Endothelial cell of umbilical vein (primary cell): ENCODE results near the gene C22orf39. TPM values are rescaled to one million over a fixed set of nuclear protein-coding genes. Genes with fewer than 3 reads are reported as not detected.

ENCODE experiments used
- BruUV-seq: library from RNA; stranded (reverse); fragments of 400-500 nt; replicated peaks from 2 replicates; lab custom pipeline; 2021; lab: Mats Ljungman, UMichigan
- CTCF ChIA-PET: fragments of 300-600, 350-600 bp; sonication (Branson Sonifier 250); formaldehyde crosslinking; loops from one replicate; lab custom pipeline; 2021; ENCODE audit warnings: antibody characterized with exemption, inconsistent platforms; lab: Charles Lee
- POLR2A ChIA-PET: fragments of 300-600, 350-600 bp; sonication (Branson Sonifier 250); formaldehyde crosslinking; loops from one replicate; lab custom pipeline; 2021; ENCODE audit warnings: antibody characterized with exemption, inconsistent platforms; lab: Charles Lee
- DNase-seq: peaks from one replicate; pipeline ENCODE4 v3.0.0-alpha.2; 2011; ENCODE audit warnings: low read depth, low spot score
- FAIRE-seq: peaks from 2 replicates; lab custom pipeline; 2011; peaks lifted over from hg19 to GRCh38; lab: Jason Lieb, UNC
- H2AFZ ChIP-seq: 2 replicates; pipeline ENCODE4 v1.6.0; 2012; ENCODE audit warnings: low read depth, low read length, control low read depth, inconsistent platforms
- H3K27ac ChIP-seq: 2 replicates; pipeline ENCODE4 v1.5.1; 2011; ENCODE audit warnings: low read depth, mild to moderate bottlenecking, control low read depth, low read length, moderate library complexity; ENCODE audit not compliant: insufficient read depth
- H3K27me3 ChIP-seq, 2 experiments: 2 replicates each; pipeline versions ENCODE4 v1.6.0 to v1.6.1; 2011; ENCODE audit warnings: low read length in 2 of 2, mixed read lengths in 1 of 2; ENCODE audit not compliant: control insufficient read depth in 2 of 2, insufficient read depth in 2 of 2
- H3K36me3 ChIP-seq, 2 experiments: 2 replicates in 1 of 2; 3 replicates in 1 of 2; pipeline ENCODE4 v1.5.1; 2011; ENCODE audit warnings: low read length in 2 of 2, mild to moderate bottlenecking in 1 of 2, moderate library complexity in 1 of 2; ENCODE audit not compliant: control insufficient read depth in 2 of 2, insufficient read depth in 2 of 2; ENCODE audit errors: extremely low read depth in 1 of 2
- H3K4me1 ChIP-seq: 3 replicates; pipeline ENCODE4 v1.5.1; 2011; ENCODE audit warnings: mild to moderate bottlenecking, low read length; ENCODE audit not compliant: control insufficient read depth, insufficient read depth; ENCODE audit errors: extremely low read depth
- H3K4me2 ChIP-seq: 2 replicates; pipeline ENCODE4 v1.6.1; 2011; ENCODE audit warnings: low read length, control low read depth, mixed read lengths; ENCODE audit not compliant: insufficient read depth
- H3K4me3 ChIP-seq, 3 experiments: fragments of 200-600 bp in 1 of 3; sonication (generic), shearing (Covaris generic) in 1 of 3; replicated peaks in 1 of 3; 2 replicates each; pipeline ENCODE4 v1.5.1; 2011 to 2016; ENCODE audit warnings: control low read depth in 3 of 3, low read length in 3 of 3, mild to moderate bottlenecking in 2 of 3, inconsistent platforms in 1 of 3, low read depth in 1 of 3, moderate library complexity in 1 of 3; ENCODE audit not compliant: insufficient read depth in 1 of 3
- H3K79me2 ChIP-seq: 2 replicates; pipeline ENCODE4 v1.6.0; 2012; ENCODE audit warnings: low read length, inconsistent platforms; ENCODE audit not compliant: control insufficient read depth, insufficient read depth
- H3K9ac ChIP-seq: replicated peaks from 2 replicates; pipeline ENCODE3; 2011; ENCODE audit warnings: low read length, control low read depth; ENCODE audit not compliant: insufficient read depth; ENCODE audit errors: extremely low read depth
- H3K9me1 ChIP-seq: replicated peaks from 3 replicates; pipeline ENCODE4 v1.6.0; 2011; ENCODE audit warnings: mild to moderate bottlenecking, low read length; ENCODE audit not compliant: control insufficient read depth, insufficient read depth; ENCODE audit errors: extremely low read depth
- H3K9me3 ChIP-seq: replicated peaks from 2 replicates; pipeline ENCODE4 v1.5.1; 2012; ENCODE audit warnings: low read length, inconsistent platforms; ENCODE audit not compliant: control insufficient read depth, insufficient read depth
- H4K20me1 ChIP-seq: replicated peaks from 2 replicates; pipeline ENCODE3; 2011; ENCODE audit warnings: mild to moderate bottlenecking, low read length; ENCODE audit not compliant: control insufficient read depth, insufficient read depth; ENCODE audit errors: extremely low read depth
- EZH2 ChIP-seq: IDR thresholded peaks from 2 replicates; pipeline ENCODE4 v1.6.1; 2012; ENCODE audit warnings: borderline replicate concordance, low read depth, mild to moderate bottlenecking, moderate library complexity, low read length, inconsistent platforms; ENCODE audit not compliant: severe bottlenecking
- FOS ChIP-seq: IDR thresholded peaks from 2 replicates; pipeline ENCODE4 v1.6.1; 2011; ENCODE audit warnings: mild to moderate bottlenecking, low read length, moderate library complexity, borderline replicate concordance; ENCODE audit not compliant: insufficient read depth
- GATA2 ChIP-seq: IDR thresholded peaks from 2 replicates; pipeline ENCODE4 v1.7.0; 2011; ENCODE audit warnings: low read depth, mild to moderate bottlenecking, moderate library complexity, mixed read lengths, low read length; ENCODE audit not compliant: insufficient read length, insufficient read depth
- JUN ChIP-seq: IDR thresholded peaks from 2 replicates; pipeline ENCODE4 v1.6.1; 2011; ENCODE audit warnings: borderline replicate concordance, low read depth; ENCODE audit not compliant: insufficient read length, insufficient read depth
- MAX ChIP-seq: IDR thresholded peaks from 2 replicates; pipeline ENCODE4 v1.6.1; 2011; ENCODE audit not compliant: insufficient read depth, insufficient read length
- MYC ChIP-seq: IDR thresholded peaks from one replicate; pipeline ENCODE4 v1.6.1; 2011; ENCODE audit warnings: mild to moderate bottlenecking, low read depth, low read length
- POLR2A ChIP-seq: IDR thresholded peaks from 2 replicates; pipeline ENCODE4 v1.6.1; 2012; ENCODE audit warnings: low read depth, mild to moderate bottlenecking, control low read depth, low read length
- POLR2AphosphoS5 ChIP-seq: IDR thresholded peaks from 2 replicates; pipeline ENCODE4 v1.6.1; 2012; ENCODE audit warnings: low read depth, mild to moderate bottlenecking, control low read depth, low read length, moderate library complexity; ENCODE audit not compliant: insufficient read depth
- dilution Hi-C: fragments of 300-500 bp; cut with MboI; formaldehyde crosslinking; loops from one replicate; pipeline ENCODE4 v1.15.0; 2019; ENCODE audit warnings: low sequenced_read_pairs; ENCODE audit not compliant: extremely low pct_ligation_motif_present
- intact Hi-C: fragments of 100-400 bp; cut with micrococcal nuclease; formaldehyde crosslinking; loops from one replicate; pipeline ENCODE4 v1.10.0; 2022
- polyA plus RNA-seq, 4 experiments: library from polyadenylated mRNA; depleted of rRNA in 3 of 4; stranded (reverse) in 3 of 4; unstranded in 1 of 4; fragments of >200 nt; gene quantifications; 2 replicates each; pipeline versions ENCODE4 v1.2.1 to v1.2.3, GENCODE V29; 2011 to 2012; ENCODE audit warnings: missing spikeins in 1 of 4
- total RNA-seq: library from RNA; stranded (reverse); gene quantifications from 2 replicates; pipeline ENCODE4 v1.2.3, GENCODE V29; 2021
- TF ChIP-seq, protein P1 (sequence below), 2 donors: IDR thresholded peaks; 1 replicate in 1 of 2; 2 replicates in 1 of 2; pipeline ENCODE4 v1.5.1; 2011; ENCODE audit warnings: low read length in 2 of 2, mild to moderate bottlenecking in 2 of 2, moderate library complexity in 2 of 2, control low read depth in 1 of 2, inconsistent platforms in 1 of 2, low read depth in 1 of 2; ENCODE audit not compliant: insufficient read depth in 1 of 2; ENCODE audit errors: extremely low read depth in 1 of 2

The C22orf39 gene
- total and polyA plus RNA-seq, 2 donors (not counting 3 experiments of a cell fraction or from before 2014, with no cell fraction given): 26.1 to 28.0 TPM

GRCh38 chr22:19463491-19464469 lies 16.3 kb upstream of the C22orf39 start:
- ChIA-PET POLR2A (no interaction called here), CTCF (interaction anchor here (0.9 to 2.5 kb wide), 7 partner anchors 10 to 284 kb away, joined by 3 to 13 read pairs (median 5); no protein-coding TSS in a partner anchor)
- Histone ChIP-seq H2AFZ (no peak overlapping the region), H3K79me2 (no peaks in the 10 kb centered on the region), H3K9ac (no peak overlapping the region), H3K9me1 (no peaks in the 10 kb centered on the region), H3K4me2 (no peak overlapping the region), H3K36me3 (peaks cover 32 to 45% of the 10 kb centered on the region in 2 experiments), H3K27ac (no peak overlapping the region), H3K4me3 (no peak overlapping the region), H3K4me1 (no peaks in the 10 kb centered on the region), H3K9me3 (no peaks in the 10 kb centered on the region), H4K20me1 (peaks cover 2% of the 10 kb centered on the region), H3K27me3 (no peaks in the 10 kb centered on the region)
- intact Hi-C loops: no loop called here
- no peak for DNase-seq
- dilution Hi-C loops: no loop called here
- no peak for FAIRE-seq
- TF ChIP-seq FOS (no peak), GATA2 (no peak), MAX (no peak), MYC (no peak), EZH2 (no peak), JUN (no peak), POLR2AphosphoS5 (no peak), POLR2A (no peak)
- TF ChIP-seq, protein P1, sequence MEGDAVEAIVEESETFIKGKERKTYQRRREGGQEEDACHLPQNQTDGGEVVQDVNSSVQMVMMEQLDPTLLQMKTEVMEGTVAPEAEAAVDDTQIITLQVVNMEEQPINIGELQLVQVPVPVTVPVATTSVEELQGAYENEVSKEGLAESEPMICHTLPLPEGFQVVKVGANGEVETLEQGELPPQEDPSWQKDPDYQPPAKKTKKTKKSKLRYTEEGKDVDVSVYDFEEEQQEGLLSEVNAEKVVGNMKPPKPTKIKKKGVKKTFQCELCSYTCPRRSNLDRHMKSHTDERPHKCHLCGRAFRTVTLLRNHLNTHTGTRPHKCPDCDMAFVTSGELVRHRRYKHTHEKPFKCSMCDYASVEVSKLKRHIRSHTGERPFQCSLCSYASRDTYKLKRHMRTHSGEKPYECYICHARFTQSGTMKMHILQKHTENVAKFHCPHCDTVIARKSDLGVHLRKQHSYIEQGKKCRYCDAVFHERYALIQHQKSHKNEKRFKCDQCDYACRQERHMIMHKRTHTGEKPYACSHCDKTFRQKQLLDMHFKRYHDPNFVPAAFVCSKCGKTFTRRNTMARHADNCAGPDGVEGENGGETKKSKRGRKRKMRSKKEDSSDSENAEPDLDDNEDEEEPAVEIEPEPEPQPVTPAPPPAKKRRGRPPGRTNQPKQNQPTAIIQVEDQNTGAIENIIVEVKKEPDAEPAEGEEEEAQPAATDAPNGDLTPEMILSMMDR (IDR thresholded peaks at IDR 0.05; ENCODE audit: extremely low read depth in 1 of 2, insufficient read depth in 1 of 2, low read depth in 1 of 2, low read length in 2 of 2): no peak
- BruUV-seq: no TSS peak
